K562 (cell line): ENCODE measurements around the gene RBM17. TPM values are rescaled to one million over a fixed set of nuclear protein-coding genes. Genes with fewer than 3 reads are reported as not detected.

Source experiments
- BCOR ChIP-seq: fragments of 450-650 bp; IDR thresholded peaks from 2 replicates; pipeline ENCODE4 v1.6.1; 2016
- CTCF ChIP-seq, 3 experiments: IDR thresholded peaks in 2 of 3; conservative IDR thresholded peaks in 1 of 3; 2 replicates each; pipeline ENCODE4 v1.5.1; 2011 to 2012; ENCODE audit warnings: low read length in 3 of 3, mild to moderate bottlenecking in 3 of 3, control low read depth in 2 of 3, improper control_type of control experiment in 1 of 3, inconsistent platforms in 1 of 3, low read depth in 1 of 3, mixed read lengths in 1 of 3, moderate library complexity in 1 of 3; ENCODE audit not compliant: insufficient read depth in 2 of 3
- ELK1 ChIP-seq: sonication (generic); formaldehyde crosslinking; IDR thresholded peaks from 2 replicates; pipeline ENCODE4 v1.8.1; 2022; ENCODE audit warnings: missing genetic modification reagents
- FOXA1 ChIP-seq: fragments of 450-650 bp; IDR thresholded peaks from 2 replicates; pipeline ENCODE4 v1.6.1; 2016; ENCODE audit warnings: mild to moderate bottlenecking, borderline replicate concordance
- ILF3 ChIP-seq: fragments of 450-650 bp; IDR thresholded peaks from 2 replicates; pipeline ENCODE4 v1.6.1; 2018; ENCODE audit warnings: antibody characterized with exemption, mild to moderate bottlenecking, moderate library complexity, borderline replicate concordance
- KAT7 ChIP-seq: sonication (generic); formaldehyde crosslinking; IDR thresholded peaks from 2 replicates; pipeline ENCODE4 v1.8.0; 2022; ENCODE audit warnings: missing genetic modification reagents, mild to moderate bottlenecking, borderline replicate concordance
- MIER1 ChIP-seq: fragments of 450-650 bp; IDR thresholded peaks from 2 replicates; pipeline ENCODE4 v1.6.1; 2016; ENCODE audit warnings: antibody characterized with exemption, mild to moderate bottlenecking, low read depth
- MTA2 ChIP-seq: fragments of 450-650 bp; IDR thresholded peaks from 2 replicates; pipeline ENCODE4 v1.6.1; 2016; ENCODE audit warnings: low read depth
- NR2F6 ChIP-seq: fragments of 450-650 bp; formaldehyde crosslinking; IDR thresholded peaks from 2 replicates; pipeline ENCODE4 v1.4.0; 2020; ENCODE audit warnings: mild to moderate bottlenecking
- PPARD ChIP-seq: fragments of 250-450 bp; sonication (Bioruptor Pico); IDR thresholded peaks from 2 replicates; pipeline ENCODE4 v1.8.0; 2022; ENCODE audit warnings: inconsistent platforms, mild to moderate bottlenecking, moderate library complexity
- RCOR1 ChIP-seq, 2 experiments: IDR thresholded peaks; 2 replicates each; pipeline ENCODE4 v1.6.1; 2012; ENCODE audit warnings: low read depth in 2 of 2, low read length in 2 of 2, borderline replicate concordance in 1 of 2, improper control_type of control experiment in 1 of 2
- SAP30 ChIP-seq: fragments of 200-600 bp; sonication (generic); IDR thresholded peaks from 2 replicates; pipeline ENCODE4 v1.6.1; 2012; ENCODE audit warnings: borderline replicate concordance, low read depth, mild to moderate bottlenecking, moderate library complexity, low read length, control low read depth, inconsistent platforms; ENCODE audit not compliant: insufficient read depth, poor library complexity, severe bottlenecking
- SRSF3 ChIP-seq: fragments of 200-400 bp; formaldehyde crosslinking; IDR thresholded peaks from 2 replicates; pipeline ENCODE4 v1.6.1; 2016; ENCODE audit warnings: mild to moderate bottlenecking, low read length, moderate library complexity; ENCODE audit not compliant: insufficient read depth
- THRA ChIP-seq: fragments of 450-650 bp; IDR thresholded peaks from 2 replicates; pipeline ENCODE4 v1.6.1; 2017; ENCODE audit warnings: mild to moderate bottlenecking, moderate library complexity
- TSC22D4 ChIP-seq: fragments of 450-650 bp; IDR thresholded peaks from 2 replicates; pipeline ENCODE4 v1.6.1; 2016; ENCODE audit warnings: missing genetic modification characterization, missing biosample characterization, control low read depth
- TSHZ1 ChIP-seq: fragments of 250-450 bp; sonication (Bioruptor Pico); IDR thresholded peaks from 2 replicates; pipeline ENCODE4 v1.4.0; 2020; ENCODE audit warnings: mild to moderate bottlenecking, moderate library complexity
- ZBTB9 ChIP-seq: fragments of 450-650 bp; formaldehyde crosslinking; IDR thresholded peaks from 2 replicates; pipeline ENCODE4 v1.4.0; 2020; ENCODE audit warnings: mild to moderate bottlenecking, moderate library complexity
- ZNF707 ChIP-seq: fragments of 250-450 bp; sonication (Bioruptor Pico); conservative IDR thresholded peaks from 2 replicates; pipeline ENCODE4 v1.8.0; 2022; ENCODE audit warnings: inconsistent platforms, mild to moderate bottlenecking, moderate library complexity
- polyA plus RNA-seq, 8 experiments: library from polyadenylated mRNA; depleted of rRNA in 4 of 8; stranded (reverse) in 5 of 8; unstranded in 3 of 8; fragments of >200 nt; fragmentation: Nextera tagmentation in 2 of 8; fragmentation: Illumina TruSeq in 1 of 8; extraction: Ambion mirVana in 2 of 8; extraction: Trizol in 1 of 8; gene quantifications; 2 replicates each; pipeline versions ENCODE4 v1.2.1 to v1.2.3, GENCODE V29; 2011 to 2014; ENCODE audit warnings: inconsistent platforms in 1 of 8, missing spikeins in 1 of 8
- total RNA-seq, 7 experiments: library from RNA; depleted of rRNA in 6 of 7; stranded (reverse); fragments of >200 nt in 6 of 7; fragmentation: Illumina TruSeq in 2 of 7; extraction: Trizol in 2 of 7; gene quantifications; 2 replicates each; pipeline versions ENCODE4 v1.2.1 to v1.2.3, GENCODE V29; 2011 to 2021; ENCODE audit warnings: low replicate concordance in 1 of 7

Gene RBM17
- total and polyA plus RNA-seq, 9 of the 15 experiments (the other 6 are each of a cell fraction or from before 2014, with no cell fraction given), result 23.6 to 217 (median 124) TPM

GRCh38 chr10:6144406-6145165 is 55.8 kb downstream of the RBM17 start (continued):
- no peak for TF ChIP-seq KAT7 (CRISPR knock-in tag)
- peak; percentile 80; the same call in 1 of the 2 replicates for TF ChIP-seq ILF3
- TF ChIP-seq CTCF (IDR thresholded peaks at IDR 0.05 in 2 of 3, conservative IDR thresholded peaks at IDR 0.05 in 1 of 3; ENCODE audit: insufficient read depth in 2 of 3, low read depth in 1 of 3, low read length in 3 of 3), result peak in 1 of 3 experiments; percentile 10; a peak in 1 of 6 replicates
- TF ChIP-seq SRSF3, result no peak
- TF ChIP-seq BCOR, result no peak
- no peak for TF ChIP-seq NR2F6
- TF ChIP-seq PPARD (CRISPR knock-in tag), result no peak
- no peak; the same call in 1 of the 2 replicates for TF ChIP-seq ZBTB9 (CRISPR knock-in tag)
- TF ChIP-seq ELK1 (CRISPR knock-in tag), result peak; percentile 95
- no peak for TF ChIP-seq THRA
- TF ChIP-seq ZNF707 (CRISPR knock-in tag), result no peak
- no peak for TF ChIP-seq FOXA1
- no peak for TF ChIP-seq TSHZ1
- no peak for TF ChIP-seq RCOR1 (IDR thresholded peaks at IDR 0.05; ENCODE audit: borderline replicate concordance in 1 of 2, low read depth in 2 of 2, low read length in 2 of 2)
- no peak for TF ChIP-seq MIER1
- no peak for TF ChIP-seq MTA2
- no peak for TF ChIP-seq SAP30
- no peak for TF ChIP-seq TSC22D4 (tag)
